Fibroblast of mammary gland (primary cell): ENCODE results near the gene TRIB2.

Source experiments
- DNase-seq: peaks from one replicate; pipeline ENCODE4 v3.0.0-alpha.2; 2010; ENCODE audit warnings: low read depth
- H3K4me3 ChIP-seq: 2 replicates; pipeline ENCODE4 v1.5.1; 2011; ENCODE audit warnings: low read depth, mild to moderate bottlenecking, low read length, moderate library complexity; ENCODE audit not compliant: control insufficient read depth
- TF ChIP-seq, protein P1 (sequence below): conservative IDR thresholded peaks from 2 replicates; pipeline ENCODE4 v1.5.1; 2011; ENCODE audit warnings: low read depth, low read length, inconsistent platforms; ENCODE audit not compliant: control insufficient read depth, insufficient read depth

TRIB2 gene

DNA sequence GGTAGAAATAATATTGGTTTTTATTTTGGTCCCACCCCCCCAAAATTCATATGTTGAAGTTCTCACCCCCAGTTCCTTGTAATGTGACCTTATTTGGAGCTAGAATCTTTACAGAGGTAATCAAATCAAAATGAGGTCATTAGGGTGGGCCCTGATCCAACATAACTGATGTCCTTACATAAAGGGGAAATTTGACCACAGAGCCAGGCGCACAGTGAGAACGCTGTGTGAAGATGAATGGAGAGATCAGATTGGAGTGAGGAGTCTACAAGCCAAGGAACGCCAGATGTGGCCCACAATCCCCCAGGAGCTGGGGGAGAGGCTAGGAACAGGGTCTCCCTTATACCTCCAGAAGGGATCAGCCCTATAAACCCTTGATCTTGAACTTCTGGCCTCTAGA is 31.6 kb upstream of the TRIB2 start:
- peak; percentile 46 for DNase-seq
- no peak overlapping the region for H3K4me3 ChIP-seq
- TF ChIP-seq, protein P1, sequence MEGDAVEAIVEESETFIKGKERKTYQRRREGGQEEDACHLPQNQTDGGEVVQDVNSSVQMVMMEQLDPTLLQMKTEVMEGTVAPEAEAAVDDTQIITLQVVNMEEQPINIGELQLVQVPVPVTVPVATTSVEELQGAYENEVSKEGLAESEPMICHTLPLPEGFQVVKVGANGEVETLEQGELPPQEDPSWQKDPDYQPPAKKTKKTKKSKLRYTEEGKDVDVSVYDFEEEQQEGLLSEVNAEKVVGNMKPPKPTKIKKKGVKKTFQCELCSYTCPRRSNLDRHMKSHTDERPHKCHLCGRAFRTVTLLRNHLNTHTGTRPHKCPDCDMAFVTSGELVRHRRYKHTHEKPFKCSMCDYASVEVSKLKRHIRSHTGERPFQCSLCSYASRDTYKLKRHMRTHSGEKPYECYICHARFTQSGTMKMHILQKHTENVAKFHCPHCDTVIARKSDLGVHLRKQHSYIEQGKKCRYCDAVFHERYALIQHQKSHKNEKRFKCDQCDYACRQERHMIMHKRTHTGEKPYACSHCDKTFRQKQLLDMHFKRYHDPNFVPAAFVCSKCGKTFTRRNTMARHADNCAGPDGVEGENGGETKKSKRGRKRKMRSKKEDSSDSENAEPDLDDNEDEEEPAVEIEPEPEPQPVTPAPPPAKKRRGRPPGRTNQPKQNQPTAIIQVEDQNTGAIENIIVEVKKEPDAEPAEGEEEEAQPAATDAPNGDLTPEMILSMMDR: no peak

DNA sequence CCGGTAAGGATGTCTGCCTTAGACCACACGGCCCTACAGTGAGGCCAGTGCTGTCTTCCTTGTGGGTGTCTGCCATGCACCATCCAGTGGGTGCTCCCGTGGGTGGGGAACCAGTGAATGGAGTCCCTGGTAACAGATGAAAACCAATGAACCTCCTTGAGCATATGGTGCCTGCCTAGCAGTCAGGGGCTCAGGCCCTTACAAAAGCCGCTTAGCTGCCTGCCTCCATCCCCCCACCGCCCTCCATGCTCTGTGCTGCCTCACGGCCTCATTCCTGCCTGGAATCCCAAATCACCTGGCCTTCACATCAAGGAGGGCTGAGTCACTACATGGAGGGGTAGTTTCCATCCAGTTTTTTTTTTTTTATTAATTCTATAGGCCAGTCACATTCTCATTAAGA is 30.8 kb upstream of the TRIB2 start:
- H3K4me3 ChIP-seq: no peak overlapping the region
- TF ChIP-seq, protein P1: no peak
- no peak for DNase-seq

DNA sequence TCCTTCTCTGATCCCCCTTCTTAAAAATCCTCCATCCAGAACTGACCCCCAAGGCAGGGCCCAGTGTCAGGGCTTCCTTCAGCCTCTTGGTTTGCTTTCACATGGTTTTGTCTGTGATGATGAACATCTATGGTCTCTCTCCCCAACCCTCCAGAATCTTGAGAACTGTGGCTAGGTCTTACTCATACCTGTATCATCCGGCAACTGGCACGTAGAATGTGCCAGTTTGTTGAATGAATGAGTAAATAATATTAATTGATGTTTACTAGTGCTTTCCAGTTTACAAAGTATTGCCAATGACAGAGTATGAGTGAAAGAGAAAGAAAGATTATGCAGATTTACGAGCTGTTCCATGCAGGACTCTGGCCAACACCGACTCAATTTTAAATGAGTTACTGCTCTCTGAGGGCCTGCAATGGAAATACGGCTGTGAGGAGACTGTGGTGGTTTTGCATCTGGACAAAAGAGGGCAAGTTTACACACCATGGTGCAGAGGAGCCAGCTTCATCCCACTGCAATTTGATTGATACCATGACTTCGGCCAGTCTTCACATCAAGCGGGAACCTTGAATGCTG is 29.9 kb upstream of the TRIB2 start:
- DNase-seq: peak; percentile 44
- H3K4me3 ChIP-seq: no peak overlapping the region
- TF ChIP-seq, protein P1: no peak

DNA sequence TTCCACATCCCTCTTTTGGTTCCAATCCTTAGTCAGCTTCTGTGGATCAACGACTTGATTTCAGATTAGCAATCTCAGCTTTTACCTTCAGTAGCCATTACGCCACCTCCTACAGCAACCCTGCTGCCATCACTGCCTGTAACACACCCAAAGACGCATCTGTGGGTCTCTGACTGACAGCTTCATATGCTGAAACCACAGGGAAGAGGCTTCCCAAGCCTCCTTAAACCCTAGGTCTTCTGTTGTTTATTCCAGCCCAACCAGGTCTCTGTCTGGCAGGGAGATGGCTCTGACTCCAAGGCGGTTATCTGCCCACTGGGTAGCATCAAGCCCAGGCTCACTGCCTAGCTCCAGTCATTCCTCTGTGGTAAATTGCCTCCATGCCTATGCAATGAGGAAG is 28.6 kb upstream of the TRIB2 start:
- no peak for DNase-seq
- H3K4me3 ChIP-seq: no peak overlapping the region
- TF ChIP-seq, protein P1: no peak

DNA sequence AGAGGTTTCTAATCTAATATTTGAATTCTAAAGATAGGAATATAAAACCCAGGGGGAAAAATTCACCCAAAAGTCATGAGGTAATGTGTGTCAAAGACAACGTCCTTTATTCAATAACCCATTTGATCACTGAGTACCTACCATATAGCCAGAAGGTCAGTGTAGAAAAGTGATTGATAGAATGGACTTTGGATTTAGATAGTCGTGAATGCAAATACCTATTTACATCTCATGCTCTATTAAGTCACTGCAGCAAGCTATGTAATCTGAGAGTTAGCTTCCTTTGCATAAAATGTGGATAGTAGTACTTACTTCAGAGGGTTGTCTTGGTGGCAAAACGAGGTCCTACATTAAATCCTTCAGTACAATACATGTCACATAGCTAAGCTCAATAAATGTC is 27.8 kb upstream of the TRIB2 start:
- TF ChIP-seq, protein P1: no peak
- no peak overlapping the region for H3K4me3 ChIP-seq
- DNase-seq: no peak

DNA sequence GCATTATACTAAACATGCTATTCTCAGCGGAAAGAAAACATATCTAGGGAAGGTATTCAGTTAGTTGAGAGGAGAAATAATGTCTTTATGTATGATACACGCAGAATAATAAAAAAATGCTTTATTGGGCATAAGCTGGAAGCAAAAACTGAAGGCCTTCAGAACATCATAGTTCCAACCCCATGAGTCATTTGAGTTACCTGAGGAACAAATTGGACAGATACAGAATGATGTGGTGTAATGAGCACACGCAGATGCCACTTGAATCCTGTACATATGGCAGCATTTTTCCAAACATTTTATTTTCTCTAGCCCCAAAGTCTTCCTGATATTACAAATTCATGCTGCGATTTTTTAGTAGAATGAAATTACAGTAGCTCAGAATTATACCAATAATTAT is 23.2 kb upstream of the TRIB2 start:
- TF ChIP-seq, protein P1: no peak

DNA sequence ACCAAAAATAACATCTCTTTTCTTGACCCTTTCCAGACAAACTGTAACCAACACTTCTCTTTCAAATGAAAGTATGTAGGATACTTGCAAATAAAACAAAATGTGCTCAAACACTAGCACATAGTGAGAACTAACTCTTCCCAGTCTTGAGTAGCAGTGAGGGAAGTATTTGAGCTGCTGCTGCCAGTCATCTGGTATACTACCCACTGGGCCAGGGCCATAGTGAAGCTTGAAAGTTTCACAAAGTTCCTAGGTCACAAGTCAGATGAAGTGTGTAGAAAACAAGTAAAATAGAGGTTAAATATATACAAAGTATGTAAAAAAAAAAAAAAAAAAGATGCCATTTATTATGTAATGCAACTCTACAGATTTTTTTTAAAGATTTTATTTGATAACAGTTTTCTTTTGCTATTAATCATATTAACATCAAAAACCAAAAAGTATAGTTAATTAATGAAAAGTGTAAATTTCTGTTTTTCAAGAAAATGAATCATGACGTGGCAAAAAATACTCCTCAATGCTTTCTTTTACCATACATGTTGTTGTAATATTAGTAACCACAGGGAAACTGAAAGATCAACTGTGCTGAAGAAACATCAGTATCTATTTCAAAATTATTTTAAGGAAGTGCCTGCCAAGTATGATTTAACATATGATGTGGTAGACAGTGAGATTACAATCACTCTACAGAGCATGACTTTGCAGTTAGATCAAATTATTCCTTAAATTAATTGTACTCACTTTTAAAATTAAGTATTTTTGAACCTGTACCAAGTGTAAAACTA is 21.6 kb upstream of the TRIB2 start:
- H3K4me3 ChIP-seq: no peak overlapping the region
- DNase-seq: no peak
- TF ChIP-seq, protein P1: no peak

More for the DNA sequence above, 23.2 kb upstream of the TRIB2 start:
- DNase-seq: no peak
- H3K4me3 ChIP-seq: no peak overlapping the region
